Gastrocnemius medialis (tissue), 4 donors: ENCODE results near the gene LRRC2.

ENCODE experiments used
- CTCF ChIP-seq, 5 experiments: fragments of 450-650 bp in 3 of 5; fragments of 200-600 bp in 2 of 5; sonication (generic) in 2 of 5; IDR thresholded peaks in 4 of 5; conservative IDR thresholded peaks in 1 of 5; 1 replicate in 4 of 5; 2 replicates in 1 of 5; pipeline ENCODE4 v1.5.1; 2016 to 2019; ENCODE audit warnings: antibody characterized with exemption in 5 of 5, mild to moderate bottlenecking in 3 of 5, moderate library complexity in 3 of 5
- POLR2A ChIP-seq, 2 donors: fragments of 450-650 bp; IDR thresholded peaks; one replicate each; pipeline ENCODE4 v1.6.1; 2017; ENCODE audit warnings: antibody characterized with exemption in 2 of 2, mild to moderate bottlenecking in 2 of 2, moderate library complexity in 2 of 2

- no peak for TF ChIP-seq POLR2A (IDR thresholded peaks at IDR 0.05)
- TF ChIP-seq CTCF (IDR thresholded peaks at IDR 0.05 in 4 of 5, conservative IDR thresholded peaks at IDR 0.05 in 1 of 5): no peak
Observed at GRCh38 chr3:46552538-46552937, 13.6 kb downstream of the LRRC2 start.
